Colon (tissue), 2 donors: Measurements from ENCODE around the gene CCT3.

Source experiments
- FAIRE-seq: peaks from 2 replicates; lab custom pipeline; 2012; peaks lifted over from hg19 to GRCh38; lab: Jason Lieb, UNC
- donor health status: control.
- donor health status: control.

CCT3 gene

GRCh38 chr1:156281281-156281680 lies 56.8 kb downstream of the CCT3 start:
- FAIRE-seq, result no peak

GRCh38 chr1:156279837-156280236 lies 58.3 kb downstream of the CCT3 start:
- no peak for FAIRE-seq

GRCh38 chr1:156276966-156277381 lies 61.1 kb downstream of the CCT3 start:
- FAIRE-seq, result no peak

- no peak for FAIRE-seq
These were observed 61.6 kb downstream of the CCT3 start for GRCh38 chr1:156276532-156276931.

GRCh38 chr1:156270314-156270713 lies 67.8 kb downstream of the CCT3 start:
- FAIRE-seq, result no peak

GRCh38 chr1:156268336-156268735 lies 69.8 kb downstream of the CCT3 start:
- no peak for FAIRE-seq

GRCh38 chr1:156266051-156266450 lies 72.0 kb downstream of the CCT3 start:
- FAIRE-seq, result no peak

- no peak for FAIRE-seq
These were observed 74.8 kb downstream of the CCT3 start for GRCh38 chr1:156263288-156263655.

- no peak for FAIRE-seq
These were observed 75.4 kb downstream of the CCT3 start for GRCh38 chr1:156262461-156263287.

GRCh38 chr1:156260896-156261295 lies 77.2 kb downstream of the CCT3 start:
- FAIRE-seq, result no peak

GRCh38 chr1:156259805-156260204 lies 78.3 kb downstream of the CCT3 start:
- no peak for FAIRE-seq
